ENCODE measurements around the gene NTM.

Gene NTM

GRCh38 chr11:131692961-131693360 is 322.5 kb downstream of the NTM start:
- Histone ChIP-seq H3K36me3 (ENCODE audit: insufficient read depth, low read length) (no peaks in the 10 kb centered on the region), H3K9me3 (ENCODE audit: low read length) (no peaks in the 10 kb centered on the region), H3F3A (ENCODE audit: insufficient read depth, low read length) (no peaks in the 10 kb centered on the region), H3K4me2 (ENCODE audit: low read length) (no peak overlapping the region), H3K4me3 (ENCODE audit: low read depth, low read length, poor library complexity, severe bottlenecking) (no peak overlapping the region), H3K9ac (ENCODE audit: low read length) (no peak overlapping the region), H3K9me2 (ENCODE audit: low read depth, low read length) (no peaks in the 10 kb centered on the region), H3K4me1 (ENCODE audit: insufficient read depth, low read length, severe bottlenecking) (no peaks in the 10 kb centered on the region), H3K79me2 (ENCODE audit: insufficient read depth, low read length) (no peaks in the 10 kb centered on the region), H3K27me3 (ENCODE audit: insufficient read depth, low read length) (no peaks in the 10 kb centered on the region), H4K20me1 (ENCODE audit: insufficient read depth, low read length) (no peaks in the 10 kb centered on the region), H2AFZ (ENCODE audit: low read length) (no peak overlapping the region), H3K27ac (ENCODE audit: low read depth, low read length, poor library complexity, severe bottlenecking) (no peak overlapping the region)
- TF ChIP-seq EZH2 (IDR thresholded peaks at IDR 0.05; ENCODE audit: borderline replicate concordance, low read length), result no peak
- TF ChIP-seq CTCF (IDR thresholded peaks at IDR 0.05; ENCODE audit: low read length), result no peak

- Histone ChIP-seq H3F3A (ENCODE audit: insufficient read depth, low read length) (no peaks in the 10 kb centered on the region), H3K36me3 (ENCODE audit: insufficient read depth, low read length) (no peaks in the 10 kb centered on the region), H3K9ac (ENCODE audit: low read length) (no peak overlapping the region), H3K27me3 (ENCODE audit: insufficient read depth, low read length) (no peaks in the 10 kb centered on the region), H3K4me2 (ENCODE audit: low read length) (no peak overlapping the region), H3K4me1 (ENCODE audit: insufficient read depth, low read length, severe bottlenecking) (no peaks in the 10 kb centered on the region), H4K20me1 (ENCODE audit: insufficient read depth, low read length) (no peaks in the 10 kb centered on the region), H3K4me3 (ENCODE audit: low read depth, low read length, poor library complexity, severe bottlenecking) (no peak overlapping the region), H2AFZ (ENCODE audit: low read length) (no peak overlapping the region), H3K9me3 (ENCODE audit: low read length) (no peaks in the 10 kb centered on the region), H3K9me2 (ENCODE audit: low read depth, low read length) (no peaks in the 10 kb centered on the region), H3K27ac (ENCODE audit: low read depth, low read length, poor library complexity, severe bottlenecking) (no peak overlapping the region), H3K79me2 (ENCODE audit: insufficient read depth, low read length) (no peaks in the 10 kb centered on the region)
- TF ChIP-seq EZH2 (IDR thresholded peaks at IDR 0.05; ENCODE audit: borderline replicate concordance, low read length) (no peak), CTCF (IDR thresholded peaks at IDR 0.05; ENCODE audit: low read length) (no peak)
Measured at GRCh38 chr11:131693756-131694155, 323.3 kb downstream of the NTM start.

GRCh38 chr11:131694526-131695424 is 324.4 kb downstream of the NTM start:
- no peaks in the 10 kb centered on the region for H3K4me1 ChIP-seq (ENCODE audit: insufficient read depth, low read length, severe bottlenecking)
- H4K20me1 ChIP-seq (ENCODE audit: insufficient read depth, low read length), result no peaks in the 10 kb centered on the region
- no peak for TF ChIP-seq EZH2 (IDR thresholded peaks at IDR 0.05; ENCODE audit: borderline replicate concordance, low read length)
- TF ChIP-seq CTCF (IDR thresholded peaks at IDR 0.05; ENCODE audit: low read length), result peak; percentile 61
- H3K4me2 ChIP-seq (ENCODE audit: low read length), result no peak overlapping the region
- H3K9ac ChIP-seq (ENCODE audit: low read length), result no peak overlapping the region
- H3K9me2 ChIP-seq (ENCODE audit: low read depth, low read length), result no peaks in the 10 kb centered on the region
- no peaks in the 10 kb centered on the region for H3K79me2 ChIP-seq (ENCODE audit: insufficient read depth, low read length)
- no peaks in the 10 kb centered on the region for H3K36me3 ChIP-seq (ENCODE audit: insufficient read depth, low read length)
- H3K9me3 ChIP-seq (ENCODE audit: low read length), result no peaks in the 10 kb centered on the region
- no peak overlapping the region for H3K27ac ChIP-seq (ENCODE audit: low read depth, low read length, poor library complexity, severe bottlenecking)
- H3K4me3 ChIP-seq (ENCODE audit: low read depth, low read length, poor library complexity, severe bottlenecking), result no peak overlapping the region
- no peaks in the 10 kb centered on the region for H3F3A ChIP-seq (ENCODE audit: insufficient read depth, low read length)
- H3K27me3 ChIP-seq (ENCODE audit: insufficient read depth, low read length), result no peaks in the 10 kb centered on the region
- H2AFZ ChIP-seq (ENCODE audit: low read length), result no peak overlapping the region

Measured in OCI-LY1 (cell line).